GM11168 (cell line): ENCODE results near the gene TMEM165.

Experiments
- in situ Hi-C: fragments of 300-500 bp; cut with MboI; formaldehyde crosslinking; loops from one replicate; pipeline ENCODE4 v1.12.0; 2022; ENCODE audit warnings: low sequenced_read_pairs; ENCODE audit not compliant: unreplicated experiment

The TMEM165 gene

GRCh38 chr4:55444827-55445226, 49.1 kb downstream of the TMEM165 start:
- in situ Hi-C loops: no loop called here

- in situ Hi-C loops: no loop called here
Observed at GRCh38 chr4:55445921-55446577, 50.3 kb downstream of the TMEM165 start.

GRCh38 chr4:55446578-55446922, 50.8 kb downstream of the TMEM165 start:
- in situ Hi-C loops: no loop called here

GRCh38 chr4:55447108-55447708, 51.5 kb downstream of the TMEM165 start:
- in situ Hi-C loops: no loop called here

- in situ Hi-C loops: no loop called here
Observed at GRCh38 chr4:55447831-55448230, 52.1 kb downstream of the TMEM165 start.

GRCh38 chr4:55450566-55450965, 54.8 kb downstream of the TMEM165 start:
- in situ Hi-C loops: no loop called here

GRCh38 chr4:55458164-55458563, 62.4 kb downstream of the TMEM165 start:
- in situ Hi-C loops: no loop called here

- in situ Hi-C loops: no loop called here
Observed at GRCh38 chr4:55458611-55459010, 62.9 kb downstream of the TMEM165 start.

GRCh38 chr4:55466001-55466400, 70.2 kb downstream of the TMEM165 start:
- in situ Hi-C loops: no loop called here

GRCh38 chr4:55468724-55469123, 73.0 kb downstream of the TMEM165 start:
- in situ Hi-C loops: no loop called here

GRCh38 chr4:55469979-55470378, 74.2 kb downstream of the TMEM165 start:
- in situ Hi-C loops: no loop called here
